ENCODE data around the gene HERPUD1. TPM values are rescaled to one million over a fixed set of nuclear protein-coding genes. Genes with fewer than 3 reads are reported as not detected.
"Not testable (repeated sequence)": the region's sequence is repeated elsewhere in the genome, so short reads cannot be mapped to it uniquely, and the experiment has no call there.

The HERPUD1 gene
- 42.1 and 84.8 TPM in 2 replicates for total RNA-seq

GRCh38 chr16:56931892-56932720 is at the start of gene HERPUD1:
Gene HERPUD1 (plus strand): TSS chr16:56932142. CDS start chr16:56932245, 103 bp downstream.
- peak; percentile 53 for DNase-seq (ENCODE audit: low read depth)
- no peak for TF ChIP-seq CTCF (conservative IDR thresholded peaks at IDR 0.05; ENCODE audit: low read depth, low read length)
- peak within 1 kb of the TSS; percentile 99 for H3K4me3 ChIP-seq (ENCODE audit: low read depth, low read length)

- TF ChIP-seq CTCF (conservative IDR thresholded peaks at IDR 0.05; ENCODE audit: low read depth, low read length), result no peak
- DNase-seq (ENCODE audit: low read depth), result no peak
- no peak overlapping the region for H3K4me3 ChIP-seq (ENCODE audit: low read depth, low read length)
Measured at GRCh38 chr16:56883586-56883985, 48.4 kb upstream of the HERPUD1 start.

DNA sequence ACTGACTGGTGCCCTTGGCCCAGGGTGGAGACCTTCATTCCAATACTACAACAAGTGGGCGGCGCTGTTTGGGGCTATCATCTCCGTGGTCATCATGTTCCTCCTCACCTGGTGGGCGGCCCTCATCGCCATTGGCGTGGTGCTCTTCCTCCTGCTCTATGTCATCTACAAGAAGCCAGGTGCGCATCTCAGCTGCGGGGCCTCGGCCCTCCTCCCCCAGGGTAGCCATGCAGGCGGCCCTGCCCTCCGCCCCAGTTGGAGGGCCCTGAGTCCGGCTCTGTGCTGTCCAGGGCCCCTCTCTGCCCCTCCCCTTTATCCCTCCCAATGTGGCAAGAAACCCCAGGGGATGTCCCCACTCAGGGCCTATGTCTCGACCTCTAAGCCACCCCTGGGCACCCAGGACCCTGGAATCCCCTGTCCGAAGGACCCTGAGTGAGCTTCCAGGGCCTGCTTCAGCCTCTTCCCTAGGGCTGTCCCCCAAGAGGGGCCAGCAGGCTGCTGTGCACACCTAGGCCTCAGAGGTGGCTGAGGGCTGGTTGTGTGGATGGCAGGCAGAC is 47.8 kb upstream of the HERPUD1 start:
- TF ChIP-seq CTCF (conservative IDR thresholded peaks at IDR 0.05; ENCODE audit: low read depth, low read length), result no peak
- no peak for DNase-seq (ENCODE audit: low read depth)
- H3K4me3 ChIP-seq (ENCODE audit: low read depth, low read length), result no peak overlapping the region

GRCh38 chr16:56884929-56885328 is 47.0 kb upstream of the HERPUD1 start:
- not testable (repeated sequence) for DNase-seq (ENCODE audit: low read depth); H3K4me3 ChIP-seq (ENCODE audit: low read depth, low read length)

- TF ChIP-seq CTCF (conservative IDR thresholded peaks at IDR 0.05; ENCODE audit: low read depth, low read length), result no peak
- no peak overlapping the region for H3K4me3 ChIP-seq (ENCODE audit: low read depth, low read length)
- no peak for DNase-seq (ENCODE audit: low read depth)
Measured at GRCh38 chr16:56885446-56886162, 46.3 kb upstream of the HERPUD1 start.

- H3K4me3 ChIP-seq (ENCODE audit: low read depth, low read length), result no peak overlapping the region
- DNase-seq (ENCODE audit: low read depth), result no peak
- TF ChIP-seq CTCF (conservative IDR thresholded peaks at IDR 0.05; ENCODE audit: low read depth, low read length), result no peak
Measured at GRCh38 chr16:56886296-56886695, 45.6 kb upstream of the HERPUD1 start.

- no peak for TF ChIP-seq CTCF (conservative IDR thresholded peaks at IDR 0.05; ENCODE audit: low read depth, low read length)
- H3K4me3 ChIP-seq (ENCODE audit: low read depth, low read length), result no peak overlapping the region
- DNase-seq (ENCODE audit: low read depth), result no peak
Measured at GRCh38 chr16:56886826-56887225, 45.1 kb upstream of the HERPUD1 start.

Data from epithelial cell of proximal tubule (primary cell).